Activated naive CD4-positive, alpha-beta T cell treated with anti-CD3 and anti-CD28 coated beads, Interleukin-2, amount 50 U/mL, for 24 hours (primary cell): Measurements from ENCODE around the gene PLK2.

ENCODE experiments used
- H3K27ac Mint-ChIP-seq: one replicate; pipeline ENCODE4 v1.8.0; 2021; ENCODE audit warnings: mild to moderate bottlenecking, mixed read lengths
- H3K27me3 Mint-ChIP-seq: one replicate; pipeline ENCODE4 v1.8.0; 2021; ENCODE audit warnings: mixed read lengths
- H3K36me3 Mint-ChIP-seq: one replicate; pipeline ENCODE4 v1.8.0; 2021; ENCODE audit warnings: mixed read lengths
- H3K4me1 Mint-ChIP-seq: one replicate; pipeline ENCODE4 v1.8.0; 2021; ENCODE audit warnings: mixed read lengths
- H3K4me3 Mint-ChIP-seq: one replicate; pipeline ENCODE4 v1.8.0; 2021; ENCODE audit warnings: mild to moderate bottlenecking, mixed read lengths
- H3K9me3 Mint-ChIP-seq: one replicate; pipeline ENCODE4 v1.8.0; 2021; ENCODE audit warnings: mixed read lengths

PLK2 gene

GRCh38 chr5:58458141-58458742 is 1.6 kb downstream of the PLK2 start:
- Mint-ChIP-seq H3K27me3 (no peaks in the 10 kb centered on the region), H3K9me3 (no peaks in the 10 kb centered on the region), H3K4me1 (peaks cover 19% of the 10 kb centered on the region), H3K4me3 (peak overlapping the region; percentile 87), H3K36me3 (peaks cover 7% of the 10 kb centered on the region), H3K27ac (no peak overlapping the region)

GRCh38 chr5:58457050-58457449 is 2.8 kb downstream of the PLK2 start:
- peaks cover 19% of the 10 kb centered on the region for H3K4me1 Mint-ChIP-seq
- H3K27me3 Mint-ChIP-seq = peaks cover 2% of the 10 kb centered on the region
- no peaks in the 10 kb centered on the region for H3K9me3 Mint-ChIP-seq
- peaks cover 7% of the 10 kb centered on the region for H3K36me3 Mint-ChIP-seq
- no peak overlapping the region for H3K4me3 Mint-ChIP-seq
- no peak overlapping the region for H3K27ac Mint-ChIP-seq

GRCh38 chr5:58456486-58456885 is 3.4 kb downstream of the PLK2 start:
- H3K27me3 Mint-ChIP-seq = peaks cover 7% of the 10 kb centered on the region
- H3K9me3 Mint-ChIP-seq = no peaks in the 10 kb centered on the region
- peaks cover 7% of the 10 kb centered on the region for H3K36me3 Mint-ChIP-seq
- no peak overlapping the region for H3K4me3 Mint-ChIP-seq
- H3K27ac Mint-ChIP-seq = no peak overlapping the region
- peaks cover 19% of the 10 kb centered on the region for H3K4me1 Mint-ChIP-seq

- Mint-ChIP-seq H3K36me3 (peaks cover 7% of the 10 kb centered on the region), H3K27me3 (peaks cover 7% of the 10 kb centered on the region), H3K9me3 (no peaks in the 10 kb centered on the region), H3K4me1 (peaks cover 16% of the 10 kb centered on the region), H3K27ac (no peak overlapping the region), H3K4me3 (no peak overlapping the region)
These were observed 3.9 kb downstream of the PLK2 start for GRCh38 chr5:58456026-58456425.

GRCh38 chr5:58455480-58455879 is 4.4 kb downstream of the PLK2 start:
- Mint-ChIP-seq H3K36me3 (peaks cover 7% of the 10 kb centered on the region), H3K27ac (no peak overlapping the region), H3K4me1 (peaks cover 13% of the 10 kb centered on the region), H3K9me3 (no peaks in the 10 kb centered on the region), H3K27me3 (peaks cover 7% of the 10 kb centered on the region), H3K4me3 (no peak overlapping the region)

- H3K36me3 Mint-ChIP-seq = peaks cover 7% of the 10 kb centered on the region
- H3K27me3 Mint-ChIP-seq = peaks cover 7% of the 10 kb centered on the region
- peaks cover 13% of the 10 kb centered on the region for H3K4me1 Mint-ChIP-seq
- no peaks in the 10 kb centered on the region for H3K9me3 Mint-ChIP-seq
- H3K4me3 Mint-ChIP-seq = no peak overlapping the region
- no peak overlapping the region for H3K27ac Mint-ChIP-seq
These were observed 4.8 kb downstream of the PLK2 start for GRCh38 chr5:58455066-58455465.

- Mint-ChIP-seq H3K27ac (no peak overlapping the region), H3K9me3 (no peaks in the 10 kb centered on the region), H3K4me1 (peaks cover 9% of the 10 kb centered on the region), H3K27me3 (peaks cover 7% of the 10 kb centered on the region), H3K36me3 (peaks cover 7% of the 10 kb centered on the region), H3K4me3 (no peak overlapping the region)
These were observed 5.9 kb downstream of the PLK2 start for GRCh38 chr5:58454025-58454424.

GRCh38 chr5:58453306-58453705 is 6.6 kb downstream of the PLK2 start:
- H3K27ac Mint-ChIP-seq = no peak overlapping the region
- no peak overlapping the region for H3K4me3 Mint-ChIP-seq
- no peaks in the 10 kb centered on the region for H3K9me3 Mint-ChIP-seq
- peaks cover 7% of the 10 kb centered on the region for H3K36me3 Mint-ChIP-seq
- peaks cover 3% of the 10 kb centered on the region for H3K4me1 Mint-ChIP-seq
- peaks cover 7% of the 10 kb centered on the region for H3K27me3 Mint-ChIP-seq

- Mint-ChIP-seq H3K9me3 (no peaks in the 10 kb centered on the region), H3K4me1 (no peaks in the 10 kb centered on the region), H3K36me3 (peaks cover 7% of the 10 kb centered on the region), H3K27ac (no peak overlapping the region), H3K27me3 (peaks cover 7% of the 10 kb centered on the region), H3K4me3 (no peak overlapping the region)
These were observed 7.2 kb downstream of the PLK2 start for GRCh38 chr5:58452566-58453258.

GRCh38 chr5:58451732-58452565 is 7.9 kb downstream of the PLK2 start:
- no peak overlapping the region for H3K27ac Mint-ChIP-seq

GRCh38 chr5:58450811-58451629 is 8.9 kb downstream of the PLK2 start:
- Mint-ChIP-seq H3K27ac (no peak overlapping the region), H3K27me3 (peaks cover 10% of the 10 kb centered on the region), H3K9me3 (no peaks in the 10 kb centered on the region), H3K4me1 (no peaks in the 10 kb centered on the region), H3K4me3 (no peak overlapping the region), H3K36me3 (peaks cover 7% of the 10 kb centered on the region)

More at GRCh38 chr5:58451732-58452565, 7.9 kb downstream of the PLK2 start:
- Mint-ChIP-seq H3K9me3 (no peaks in the 10 kb centered on the region), H3K36me3 (peaks cover 7% of the 10 kb centered on the region), H3K27me3 (peaks cover 7% of the 10 kb centered on the region), H3K4me3 (no peak overlapping the region), H3K4me1 (no peaks in the 10 kb centered on the region)

- no peaks in the 10 kb centered on the region for H3K9me3 Mint-ChIP-seq
- H3K27ac Mint-ChIP-seq = no peak overlapping the region
- H3K27me3 Mint-ChIP-seq = peaks cover 14% of the 10 kb centered on the region
- H3K36me3 Mint-ChIP-seq = peaks cover 5% of the 10 kb centered on the region
- H3K4me1 Mint-ChIP-seq = no peaks in the 10 kb centered on the region
- no peak overlapping the region for H3K4me3 Mint-ChIP-seq
These were observed 9.9 kb downstream of the PLK2 start for GRCh38 chr5:58450018-58450417.

GRCh38 chr5:58447226-58447625 is 12.7 kb downstream of the PLK2 start:
- no peaks in the 10 kb centered on the region for H3K4me1 Mint-ChIP-seq
- H3K36me3 Mint-ChIP-seq = no peaks in the 10 kb centered on the region
- no peak overlapping the region for H3K27ac Mint-ChIP-seq
- H3K27me3 Mint-ChIP-seq = peaks cover 12% of the 10 kb centered on the region
- H3K4me3 Mint-ChIP-seq = no peak overlapping the region
- no peaks in the 10 kb centered on the region for H3K9me3 Mint-ChIP-seq

GRCh38 chr5:58446024-58446423 is 13.9 kb downstream of the PLK2 start:
- Mint-ChIP-seq H3K27me3 (peaks cover 7% of the 10 kb centered on the region), H3K36me3 (no peaks in the 10 kb centered on the region), H3K4me3 (no peak overlapping the region), H3K4me1 (no peaks in the 10 kb centered on the region), H3K9me3 (no peaks in the 10 kb centered on the region), H3K27ac (no peak overlapping the region)

GRCh38 chr5:58444805-58445204 is 15.1 kb downstream of the PLK2 start:
- no peak overlapping the region for H3K27ac Mint-ChIP-seq
- no peak overlapping the region for H3K4me3 Mint-ChIP-seq
- H3K9me3 Mint-ChIP-seq = no peaks in the 10 kb centered on the region
- peaks cover 7% of the 10 kb centered on the region for H3K27me3 Mint-ChIP-seq
- no peaks in the 10 kb centered on the region for H3K4me1 Mint-ChIP-seq
- H3K36me3 Mint-ChIP-seq = no peaks in the 10 kb centered on the region
